Spleen (tissue), 7 donors: ENCODE measurements around the gene S100A3.

Source experiments
- CTCF ChIP-seq, 11 experiments: fragments of 200-600 bp in 7 of 11; fragments of 450-650 bp in 4 of 11; sonication (generic) in 4 of 11; IDR thresholded peaks in 8 of 11; conservative IDR thresholded peaks in 3 of 11; 1 replicate in 7 of 11; 2 replicates in 4 of 11; pipeline versions ENCODE4 v1.4.0 to v1.8.0; 2016 to 2021; ENCODE audit warnings: antibody characterized with exemption in 11 of 11, inconsistent platforms in 4 of 11, mild to moderate bottlenecking in 1 of 11
- POLR2AphosphoS5 ChIP-seq, 3 donors: sonication (generic); formaldehyde crosslinking; IDR thresholded peaks; one replicate each; pipeline ENCODE4 v1.5.1; 2017; ENCODE audit warnings: antibody characterized with exemption in 3 of 3
- donor health status: DM: no; HTN: no; CAD: no; lungs with moderate emphysema.
- donor health status: DM: no; HTN: no; CAD: no.
- donor health status: DM: no; HTN: no; CAD: no.

- no peak for TF ChIP-seq CTCF (IDR thresholded peaks at IDR 0.05 in 8 of 11, conservative IDR thresholded peaks at IDR 0.05 in 3 of 11)
- TF ChIP-seq POLR2AphosphoS5 (IDR thresholded peaks at IDR 0.05): no peak
Measured at GRCh38 chr1:153544453-153545066, 4.5 kb downstream of the S100A3 start.
